K562 (cell line): ENCODE data around the gene POC5. TPM values are rescaled to one million over a fixed set of nuclear protein-coding genes. Genes with fewer than 3 reads are reported as not detected.

ENCODE experiments used
- EP300 ChIP-seq: IDR thresholded peaks from 2 replicates; pipeline ENCODE4 v1.6.1; 2012; ENCODE audit warnings: low read length, improper control_type of control experiment
- FOXM1 ChIP-seq, 2 experiments: fragments of 450-650 bp in 1 of 2; sonication (generic) in 1 of 2; formaldehyde crosslinking in 1 of 2; IDR thresholded peaks; 2 replicates each; pipeline versions ENCODE4 v1.6.1 to v1.9.0; 2017 to 2022; ENCODE audit warnings: low read depth in 2 of 2, mild to moderate bottlenecking in 2 of 2, missing genetic modification reagents in 1 of 2, moderate library complexity in 1 of 2
- HMGN3 ChIP-seq: IDR thresholded peaks from 2 replicates; pipeline ENCODE4 v1.6.1; 2011; ENCODE audit warnings: borderline replicate concordance, low read depth, mild to moderate bottlenecking, mixed read lengths, low read length; ENCODE audit not compliant: insufficient read length; ENCODE audit errors: extremely low read depth
- IRF9 ChIP-seq: fragments of 450-650 bp; IDR thresholded peaks from 2 replicates; pipeline ENCODE4 v1.6.1; 2016; ENCODE audit warnings: missing biosample characterization, missing genetic modification characterization
- MAFG ChIP-seq: fragments of 450-650 bp; conservative IDR thresholded peaks from 2 replicates; pipeline ENCODE4 v1.6.1; 2016; ENCODE audit warnings: missing genetic modification characterization, missing compliant biosample characterization
- MCM3 ChIP-seq: fragments of 450-650 bp; IDR thresholded peaks from 2 replicates; pipeline ENCODE4 v1.6.1; 2016
- SP2 ChIP-seq: IDR thresholded peaks from 2 replicates; pipeline ENCODE4 v1.6.1; 2011; ENCODE audit warnings: mild to moderate bottlenecking, low read depth, low read length, moderate library complexity; ENCODE audit not compliant: poor library complexity, severe bottlenecking; ENCODE audit errors: extremely low read depth
- ZBTB33 ChIP-seq: sonication (generic); formaldehyde crosslinking; IDR thresholded peaks from 2 replicates; pipeline ENCODE4 v1.8.1; 2023; ENCODE audit warnings: mild to moderate bottlenecking, missing genetic modification reagents
- ZNF695 ChIP-seq: fragments of 450-650 bp; formaldehyde crosslinking; IDR thresholded peaks from 2 replicates; pipeline ENCODE4 v1.4.0; 2020; ENCODE audit warnings: mild to moderate bottlenecking, moderate library complexity
- polyA plus RNA-seq, 8 experiments: library from polyadenylated mRNA; depleted of rRNA in 4 of 8; stranded (reverse) in 5 of 8; unstranded in 3 of 8; fragments of >200 nt; fragmentation: Nextera tagmentation in 2 of 8; fragmentation: Illumina TruSeq in 1 of 8; extraction: Ambion mirVana in 2 of 8; extraction: Trizol in 1 of 8; gene quantifications; 2 replicates each; pipeline versions ENCODE4 v1.2.1 to v1.2.3, GENCODE V29; 2011 to 2014; ENCODE audit warnings: inconsistent platforms in 1 of 8, missing spikeins in 1 of 8
- total RNA-seq, 7 experiments: library from RNA; depleted of rRNA in 6 of 7; stranded (reverse); fragments of >200 nt in 6 of 7; fragmentation: Illumina TruSeq in 2 of 7; extraction: Trizol in 2 of 7; gene quantifications; 2 replicates each; pipeline versions ENCODE4 v1.2.1 to v1.2.3, GENCODE V29; 2011 to 2021; ENCODE audit warnings: low replicate concordance in 1 of 7
- TF ChIP-seq, protein P1 (sequence below): fragments of 450-650 bp; IDR thresholded peaks from 2 replicates; pipeline ENCODE4 v1.6.1; 2016; ENCODE audit warnings: borderline replicate concordance
- TF ChIP-seq, protein P2 (sequence below): fragments of 200-800 bp; sonication (Bioruptor generic); IDR thresholded peaks from 2 replicates; pipeline ENCODE4 v1.6.1; 2016; ENCODE audit warnings: missing genetic modification characterization, missing compliant biosample characterization
- TF ChIP-seq, protein P3 (sequence below): fragments of 450-650 bp; IDR thresholded peaks from 2 replicates; pipeline ENCODE4 v1.6.1; 2018; ENCODE audit not compliant: partially characterized antibody

Gene POC5
- total and polyA plus RNA-seq, 9 of the 15 experiments (the other 6 are each of a cell fraction or from before 2014, with no cell fraction given), result 14.5 to 38.2 (median 27.0) TPM

DNA sequence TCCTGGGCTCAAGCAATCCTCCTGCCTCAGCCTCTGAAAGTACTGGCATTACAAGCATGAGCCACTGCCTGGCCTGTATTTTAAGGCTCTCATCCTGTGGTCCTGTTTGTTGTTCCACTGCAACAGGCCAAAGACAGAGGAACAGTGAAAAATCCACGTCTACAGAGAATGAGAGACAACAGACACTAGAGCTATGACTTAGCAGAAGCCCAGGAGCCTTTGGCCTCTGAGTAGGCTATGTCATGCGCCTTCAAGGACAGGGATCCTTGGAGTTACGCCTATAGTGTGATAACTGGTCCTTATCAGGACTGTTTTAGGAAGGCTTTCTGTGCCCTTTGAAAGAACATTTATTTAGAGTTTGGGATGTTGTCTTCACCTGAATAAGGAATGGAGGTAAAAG is 10.5 kb downstream of the POC5 start (continued):
- TF ChIP-seq, protein P1, sequence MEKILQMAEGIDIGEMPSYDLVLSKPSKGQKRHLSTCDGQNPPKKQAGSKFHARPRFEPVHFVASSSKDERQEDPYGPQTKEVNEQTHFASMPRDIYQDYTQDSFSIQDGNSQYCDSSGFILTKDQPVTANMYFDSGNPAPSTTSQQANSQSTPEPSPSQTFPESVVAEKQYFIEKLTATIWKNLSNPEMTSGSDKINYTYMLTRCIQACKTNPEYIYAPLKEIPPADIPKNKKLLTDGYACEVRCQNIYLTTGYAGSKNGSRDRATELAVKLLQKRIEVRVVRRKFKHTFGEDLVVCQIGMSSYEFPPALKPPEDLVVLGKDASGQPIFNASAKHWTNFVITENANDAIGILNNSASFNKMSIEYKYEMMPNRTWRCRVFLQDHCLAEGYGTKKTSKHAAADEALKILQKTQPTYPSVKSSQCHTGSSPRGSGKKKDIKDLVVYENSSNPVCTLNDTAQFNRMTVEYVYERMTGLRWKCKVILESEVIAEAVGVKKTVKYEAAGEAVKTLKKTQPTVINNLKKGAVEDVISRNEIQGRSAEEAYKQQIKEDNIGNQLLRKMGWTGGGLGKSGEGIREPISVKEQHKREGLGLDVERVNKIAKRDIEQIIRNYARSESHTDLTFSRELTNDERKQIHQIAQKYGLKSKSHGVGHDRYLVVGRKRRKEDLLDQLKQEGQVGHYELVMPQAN, result no peak
- TF ChIP-seq FOXM1 (IDR thresholded peaks at IDR 0.05; ENCODE audit: low read depth) (no peak), FOXM1 (CRISPR knock-in tag; IDR thresholded peaks at IDR 0.05; ENCODE audit: low read depth) (no peak), EP300 (peak; percentile 47; the same call in 1 of the 2 replicates), ZBTB33 (CRISPR knock-in tag) (no peak), HMGN3 (no peak), ZNF695 (no peak), IRF9 (tag) (no peak), MCM3 (no peak), SP2 (no peak), MAFG (tag) (peak; percentile 80)
- TF ChIP-seq, protein P2, sequence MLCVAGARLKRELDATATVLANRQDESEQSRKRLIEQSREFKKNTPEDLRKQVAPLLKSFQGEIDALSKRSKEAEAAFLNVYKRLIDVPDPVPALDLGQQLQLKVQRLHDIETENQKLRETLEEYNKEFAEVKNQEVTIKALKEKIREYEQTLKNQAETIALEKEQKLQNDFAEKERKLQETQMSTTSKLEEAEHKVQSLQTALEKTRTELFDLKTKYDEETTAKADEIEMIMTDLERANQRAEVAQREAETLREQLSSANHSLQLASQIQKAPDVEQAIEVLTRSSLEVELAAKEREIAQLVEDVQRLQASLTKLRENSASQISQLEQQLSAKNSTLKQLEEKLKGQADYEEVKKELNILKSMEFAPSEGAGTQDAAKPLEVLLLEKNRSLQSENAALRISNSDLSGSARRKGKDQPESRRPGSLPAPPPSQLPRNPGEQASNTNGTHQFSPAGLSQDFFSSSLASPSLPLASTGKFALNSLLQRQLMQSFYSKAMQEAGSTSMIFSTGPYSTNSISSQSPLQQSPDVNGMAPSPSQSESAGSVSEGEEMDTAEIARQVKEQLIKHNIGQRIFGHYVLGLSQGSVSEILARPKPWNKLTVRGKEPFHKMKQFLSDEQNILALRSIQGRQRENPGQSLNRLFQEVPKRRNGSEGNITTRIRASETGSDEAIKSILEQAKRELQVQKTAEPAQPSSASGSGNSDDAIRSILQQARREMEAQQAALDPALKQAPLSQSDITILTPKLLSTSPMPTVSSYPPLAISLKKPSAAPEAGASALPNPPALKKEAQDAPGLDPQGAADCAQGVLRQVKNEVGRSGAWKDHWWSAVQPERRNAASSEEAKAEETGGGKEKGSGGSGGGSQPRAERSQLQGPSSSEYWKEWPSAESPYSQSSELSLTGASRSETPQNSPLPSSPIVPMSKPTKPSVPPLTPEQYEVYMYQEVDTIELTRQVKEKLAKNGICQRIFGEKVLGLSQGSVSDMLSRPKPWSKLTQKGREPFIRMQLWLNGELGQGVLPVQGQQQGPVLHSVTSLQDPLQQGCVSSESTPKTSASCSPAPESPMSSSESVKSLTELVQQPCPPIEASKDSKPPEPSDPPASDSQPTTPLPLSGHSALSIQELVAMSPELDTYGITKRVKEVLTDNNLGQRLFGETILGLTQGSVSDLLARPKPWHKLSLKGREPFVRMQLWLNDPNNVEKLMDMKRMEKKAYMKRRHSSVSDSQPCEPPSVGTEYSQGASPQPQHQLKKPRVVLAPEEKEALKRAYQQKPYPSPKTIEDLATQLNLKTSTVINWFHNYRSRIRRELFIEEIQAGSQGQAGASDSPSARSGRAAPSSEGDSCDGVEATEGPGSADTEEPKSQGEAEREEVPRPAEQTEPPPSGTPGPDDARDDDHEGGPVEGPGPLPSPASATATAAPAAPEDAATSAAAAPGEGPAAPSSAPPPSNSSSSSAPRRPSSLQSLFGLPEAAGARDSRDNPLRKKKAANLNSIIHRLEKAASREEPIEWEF, result no peak
- TF ChIP-seq, protein P3, sequence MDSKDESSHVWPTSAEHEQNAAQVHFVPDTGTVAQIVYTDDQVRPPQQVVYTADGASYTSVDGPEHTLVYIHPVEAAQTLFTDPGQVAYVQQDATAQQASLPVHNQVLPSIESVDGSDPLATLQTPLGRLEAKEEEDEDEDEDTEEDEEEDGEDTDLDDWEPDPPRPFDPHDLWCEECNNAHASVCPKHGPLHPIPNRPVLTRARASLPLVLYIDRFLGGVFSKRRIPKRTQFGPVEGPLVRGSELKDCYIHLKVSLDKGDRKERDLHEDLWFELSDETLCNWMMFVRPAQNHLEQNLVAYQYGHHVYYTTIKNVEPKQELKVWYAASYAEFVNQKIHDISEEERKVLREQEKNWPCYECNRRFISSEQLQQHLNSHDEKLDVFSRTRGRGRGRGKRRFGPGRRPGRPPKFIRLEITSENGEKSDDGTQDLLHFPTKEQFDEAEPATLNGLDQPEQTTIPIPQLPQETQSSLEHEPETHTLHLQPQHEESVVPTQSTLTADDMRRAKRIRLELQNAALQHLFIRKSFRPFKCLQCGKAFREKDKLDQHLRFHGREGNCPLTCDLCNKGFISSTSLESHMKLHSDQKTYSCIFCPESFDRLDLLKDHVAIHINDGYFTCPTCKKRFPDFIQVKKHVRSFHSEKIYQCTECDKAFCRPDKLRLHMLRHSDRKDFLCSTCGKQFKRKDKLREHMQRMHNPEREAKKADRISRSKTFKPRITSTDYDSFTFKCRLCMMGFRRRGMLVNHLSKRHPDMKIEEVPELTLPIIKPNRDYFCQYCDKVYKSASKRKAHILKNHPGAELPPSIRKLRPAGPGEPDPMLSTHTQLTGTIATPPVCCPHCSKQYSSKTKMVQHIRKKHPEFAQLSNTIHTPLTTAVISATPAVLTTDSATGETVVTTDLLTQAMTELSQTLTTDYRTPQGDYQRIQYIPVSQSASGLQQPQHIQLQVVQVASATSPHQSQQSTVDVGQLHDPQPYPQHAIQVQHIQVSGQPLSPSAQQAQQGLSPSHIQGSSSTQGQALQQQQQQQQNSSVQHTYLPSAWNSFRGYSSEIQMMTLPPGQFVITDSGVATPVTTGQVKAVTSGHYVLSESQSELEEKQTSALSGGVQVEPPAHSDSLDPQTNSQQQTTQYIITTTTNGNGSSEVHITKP, result no peak
